B cell (primary cell): ENCODE data around the gene MON1B. TPM values are rescaled to one million over a fixed set of nuclear protein-coding genes. Genes with fewer than 3 reads are reported as not detected.

ENCODE experiments used
- ATAC-seq: fragments of 200-7000 bp; cut with Tn5 transposase; one replicate; pipeline ENCODE4 v1.10.0; 2021; ENCODE audit warnings: low read depth, mild to moderate bottlenecking, moderate number of reproducible peaks, moderate library complexity
- CTCF ChIA-PET: fragments of 350-600 bp; sonication (Branson Sonifier 250); formaldehyde crosslinking; loops from one replicate; lab custom pipeline; 2021; ENCODE audit warnings: antibody characterized with exemption, inconsistent platforms; lab: Charles Lee
- POLR2A ChIA-PET: fragments of 350-600 bp; sonication (Branson Sonifier 250); formaldehyde crosslinking; loops from one replicate; lab custom pipeline; 2021; ENCODE audit warnings: antibody characterized with exemption; lab: Charles Lee
- DNase-seq: peaks from one replicate; pipeline ENCODE4 v3.0.0; 2013
- H2AFZ ChIP-seq: 2 replicates; pipeline ENCODE4 v1.6.1; 2012; ENCODE audit warnings: mild to moderate bottlenecking, low read depth, low read length; ENCODE audit not compliant: insufficient read depth, poor library complexity, severe bottlenecking
- H3K27ac ChIP-seq, 2 donors: 1 replicate in 1 of 2; 2 replicates in 1 of 2; pipeline ENCODE4 v1.5.1; 2012 to 2013; ENCODE audit warnings: low read length in 2 of 2, mild to moderate bottlenecking in 2 of 2, moderate library complexity in 1 of 2
- H3K27me3 ChIP-seq, 4 experiments: fragments of 200-600 bp in 1 of 4; sonication (generic) in 1 of 4; replicated peaks in 1 of 4; 1 replicate in 2 of 4; 2 replicates in 2 of 4; pipeline versions ENCODE4 v1.6.1 to v1.7.0; 2013 to 2016; ENCODE audit warnings: low read length in 3 of 4, mild to moderate bottlenecking in 2 of 4, mixed read lengths in 1 of 4, moderate library complexity in 1 of 4; ENCODE audit not compliant: insufficient read depth in 4 of 4, control insufficient read depth in 3 of 4; ENCODE audit errors: control extremely low read depth in 1 of 4
- H3K36me3 ChIP-seq, 2 experiments: replicated peaks in 1 of 2; 1 replicate in 1 of 2; 2 replicates in 1 of 2; pipeline versions ENCODE4 v1.6.1 to v1.7.1; 2013; ENCODE audit warnings: low read length in 1 of 2; ENCODE audit not compliant: insufficient read depth in 2 of 2, control insufficient read depth in 1 of 2; ENCODE audit errors: control extremely low read depth in 1 of 2, extremely low read depth in 1 of 2
- H3K4me1 ChIP-seq, 2 donors: fragments of 200-600 bp in 1 of 2; sonication (generic) in 1 of 2; 1 replicate in 1 of 2; 2 replicates in 1 of 2; pipeline versions ENCODE4 v1.5.1 to v1.6.1; 2013 to 2017; ENCODE audit warnings: low read length in 2 of 2; ENCODE audit not compliant: control insufficient read depth in 2 of 2, insufficient read depth in 2 of 2
- H3K4me2 ChIP-seq: replicated peaks from 2 replicates; pipeline ENCODE3; 2012; ENCODE audit warnings: mild to moderate bottlenecking, low read depth, low read length; ENCODE audit not compliant: poor library complexity, severe bottlenecking
- H3K4me3 ChIP-seq, 5 experiments: fragments of 200-600 bp in 1 of 5; sonication (generic) in 1 of 5; 1 replicate in 3 of 5; 2 replicates in 2 of 5; pipeline versions ENCODE4 v1.5.1 to v1.7.0; 2011 to 2016; ENCODE audit warnings: low read length in 4 of 5, mild to moderate bottlenecking in 4 of 5, low read depth in 2 of 5, control low read depth in 1 of 5, moderate library complexity in 1 of 5; ENCODE audit not compliant: insufficient read depth in 1 of 5; ENCODE audit errors: control extremely low read depth in 1 of 5, extremely low read depth in 1 of 5
- H3K79me2 ChIP-seq: fragments of 200-600 bp; sonication (generic); one replicate; pipeline ENCODE4 v1.6.0; 2016; ENCODE audit warnings: low read length; ENCODE audit not compliant: control insufficient read depth, insufficient read depth
- H3K9ac ChIP-seq: fragments of 200-600 bp; sonication (generic); 2 replicates; pipeline ENCODE4 v1.6.1; 2017; ENCODE audit warnings: mild to moderate bottlenecking, low read length, moderate library complexity
- H3K9me3 ChIP-seq, 3 donors: one replicate each; pipeline versions ENCODE4 v1.6.1 to v1.7.1; 2013; ENCODE audit warnings: low read length in 2 of 3; ENCODE audit not compliant: control insufficient read depth in 2 of 3, insufficient read depth in 1 of 3; ENCODE audit errors: control extremely low read depth in 1 of 3
- H4K20me1 ChIP-seq: 2 replicates; pipeline ENCODE4 v1.6.0; 2012; ENCODE audit warnings: mild to moderate bottlenecking, low read length; ENCODE audit not compliant: insufficient read depth, control insufficient read depth, poor library complexity, severe bottlenecking
- H3K27ac Mint-ChIP-seq: one replicate; pipeline ENCODE4 v1.8.0; 2021; ENCODE audit warnings: mixed read lengths
- H3K27me3 Mint-ChIP-seq: one replicate; pipeline ENCODE4 v1.8.0; 2021; ENCODE audit warnings: mixed read lengths
- H3K4me1 Mint-ChIP-seq: one replicate; pipeline ENCODE4 v1.8.0; 2021; ENCODE audit warnings: mixed read lengths
- H3K4me3 Mint-ChIP-seq: one replicate; pipeline ENCODE4 v1.8.0; 2021; ENCODE audit warnings: mixed read lengths
- H3K9me3 Mint-ChIP-seq: one replicate; pipeline ENCODE4 v1.8.0; 2022; ENCODE audit warnings: mixed read lengths; ENCODE audit not compliant: insufficient read depth
- CTCF ChIP-seq: fragments of 200-600 bp; IDR thresholded peaks from one replicate; pipeline ENCODE4 v1.8.0; 2022; ENCODE audit warnings: antibody characterized with exemption, mild to moderate bottlenecking
- EZH2 ChIP-seq: IDR thresholded peaks from 2 replicates; pipeline ENCODE4 v1.6.1; 2012; ENCODE audit warnings: borderline replicate concordance, low read depth, mild to moderate bottlenecking, moderate library complexity, low read length; ENCODE audit not compliant: insufficient read depth, poor library complexity, severe bottlenecking
- WGBS: methylation state at CpG from one replicate; pipeline ENCODE4 v1.1.5; 2013; ENCODE audit warnings: missing lambda C conversion rate; ENCODE audit not compliant: insufficient coverage; 5-methylcytosine and 5-hydroxymethylcytosine counted together
- intact Hi-C: fragments of 100-400 bp; cut with micrococcal nuclease; formaldehyde crosslinking; loops from one replicate; pipeline ENCODE4 v1.10.0; 2022
- polyA plus RNA-seq: library from polyadenylated mRNA; depleted of rRNA; stranded (reverse); fragments of >200 nt; gene quantifications from 2 replicates; pipeline ENCODE4 v1.2.3, GENCODE V29; 2012
- total RNA-seq, 2 donors: library from RNA; stranded (reverse); fragments of 120-200 nt in 1 of 2; gene quantifications; 1 replicate in 1 of 2; 2 replicates in 1 of 2; pipeline versions ENCODE4 v1.2.3 to v1.2.4, GENCODE V29; 2013 to 2022

The MON1B gene
- total and polyA plus RNA-seq, 2 donors (not counting 1 experiment from before 2014, with no cell fraction given): 35.0 to 79.1 TPM

- Histone ChIP-seq H3K36me3 (no peaks in the 10 kb centered on the region), H3K4me3 (no peak overlapping the region), H3K4me1 (no peaks in the 10 kb centered on the region), H3K9me3 (peaks cover 0 to 2% (median 0%) of the 10 kb centered on the region in 3 donors), H3K27me3 (peaks cover 0 to 5% (median 0%) of the 10 kb centered on the region in 4 experiments), H3K79me2 (no peaks in the 10 kb centered on the region), H2AFZ (no peak overlapping the region), H3K4me2 (no peak overlapping the region), H3K27ac (no peak overlapping the region), H4K20me1 (no peaks in the 10 kb centered on the region), H3K9ac (no peak overlapping the region)
- TF ChIP-seq EZH2: no peak
- TF ChIP-seq CTCF: no peak
- ChIA-PET POLR2A (no interaction called here), CTCF (no interaction called here)
- Mint-ChIP-seq H3K4me1 (no peaks in the 10 kb centered on the region), H3K27me3 (peaks cover 7% of the 10 kb centered on the region), H3K27ac (no peak overlapping the region), H3K4me3 (no peak overlapping the region), H3K9me3 (peaks cover 7% of the 10 kb centered on the region)
- DNase-seq (no peak), ATAC-seq (no peak)
- intact Hi-C loops: no loop called here
- WGBS: 78% methylated on average over 4 of the region's 4 CpGs
Observed at GRCh38 chr16:77148121-77148520, 42.9 kb upstream of the MON1B start.

GRCh38 chr16:77157346-77158058 lies 33.5 kb upstream of the MON1B start:
- no peak for TF ChIP-seq CTCF
- WGBS: 67% methylated on average over 2 of the region's 3 CpGs
- no peaks in the 10 kb centered on the region for H3K79me2 ChIP-seq
- H3K27ac Mint-ChIP-seq: no peak overlapping the region
- peaks cover 0 to 6% (median 1%) of the 10 kb centered on the region in 4 experiments for H3K27me3 ChIP-seq
- H3K27me3 Mint-ChIP-seq: peaks cover 29% of the 10 kb centered on the region
- POLR2A ChIA-PET: no interaction called here
- no peaks in the 10 kb centered on the region for H3K4me1 Mint-ChIP-seq
- H4K20me1 ChIP-seq: no peaks in the 10 kb centered on the region
- H3K4me3 ChIP-seq: no peak overlapping the region
- no peak overlapping the region for H3K4me3 Mint-ChIP-seq
- H3K9me3 ChIP-seq: peaks cover 0 to 3% (median 0%) of the 10 kb centered on the region in 3 donors
- no peak overlapping the region for H3K4me2 ChIP-seq
- intact Hi-C loops: no loop called here
- CTCF ChIA-PET: interaction anchor here (0.5 to 1.7 kb wide), 2 partner anchors 14 to 1958 kb away, joined by 4 to 5 read pairs; no protein-coding TSS in a partner anchor
- DNase-seq (no peak), ATAC-seq (no peak)
- no peak overlapping the region for H3K9ac ChIP-seq
- no peak overlapping the region for H3K27ac ChIP-seq
- no peak overlapping the region for H2AFZ ChIP-seq
- H3K9me3 Mint-ChIP-seq: no peaks in the 10 kb centered on the region
- H3K36me3 ChIP-seq: no peaks in the 10 kb centered on the region
- H3K4me1 ChIP-seq: no peaks in the 10 kb centered on the region
